Tibial nerve (tissue), 4 donors: ENCODE data around the gene CD58. TPM values are rescaled to one million over a fixed set of nuclear protein-coding genes. Genes with fewer than 3 reads are reported as not detected.
"Not testable (repeated sequence)": the region's sequence is repeated elsewhere in the genome, so short reads cannot be mapped to it uniquely, and the experiment has no call there.

ENCODE experiments used
- DNase-seq, 2 donors: peaks; one replicate each; pipeline ENCODE4 v3.0.0-alpha.2; 2019; ENCODE audit warnings: low spot score in 2 of 2
- H3K27ac ChIP-seq, 4 donors: fragments of 200-600 bp; sonication (generic) in 3 of 4; one replicate each; pipeline ENCODE4 v1.5.1; 2017 to 2019; ENCODE audit warnings: mild to moderate bottlenecking in 1 of 4
- H3K27me3 ChIP-seq, 2 donors: fragments of 200-600 bp; sonication (generic) in 1 of 2; one replicate each; pipeline versions ENCODE4 v1.5.1 to v1.6.0; 2017 to 2019
- H3K36me3 ChIP-seq, 3 donors: fragments of 200-600 bp; sonication (generic); one replicate each; pipeline ENCODE4 v1.5.1; 2018 to 2019
- H3K4me1 ChIP-seq, 4 donors: fragments of 200-600 bp; sonication (generic) in 3 of 4; one replicate each; pipeline ENCODE4 v1.5.1; 2017 to 2019
- H3K4me3 ChIP-seq, 4 donors: fragments of 200-600 bp; sonication (generic) in 3 of 4; one replicate each; pipeline ENCODE4 v1.5.1; 2017 to 2019; ENCODE audit warnings: mild to moderate bottlenecking in 1 of 4, moderate library complexity in 1 of 4
- H3K9me3 ChIP-seq, 4 donors: fragments of 200-600 bp; sonication (generic) in 3 of 4; one replicate each; pipeline ENCODE4 v1.5.1; 2017 to 2019
- EP300 ChIP-seq, 2 donors: sonication (generic); formaldehyde crosslinking; IDR thresholded peaks; one replicate each; pipeline ENCODE4 v1.6.1; 2017; ENCODE audit warnings: antibody characterized with exemption in 2 of 2, mild to moderate bottlenecking in 1 of 2
- POLR2A ChIP-seq, 2 donors: fragments of 450-650 bp; IDR thresholded peaks; one replicate each; pipeline ENCODE4 v1.6.1; 2017; ENCODE audit warnings: antibody characterized with exemption in 2 of 2, mild to moderate bottlenecking in 2 of 2, moderate library complexity in 2 of 2
- WGBS, 2 donors: methylation state at CpG; one replicate each; pipeline ENCODE4 v1.1.5; 2018; 5-methylcytosine and 5-hydroxymethylcytosine counted together
- total RNA-seq, 4 donors: library from RNA; depleted of rRNA; stranded (reverse); fragments of >200 nt; gene quantifications; one replicate each; pipeline ENCODE4 v1.1.0, GENCODE V29; 2016
- TF ChIP-seq, protein P1 (sequence below), 5 experiments: fragments of 200-600 bp in 3 of 5; fragments of 450-650 bp in 2 of 5; sonication (generic) in 3 of 5; IDR thresholded peaks; one replicate each; pipeline ENCODE4 v1.5.1; 2016 to 2019; ENCODE audit warnings: antibody characterized with exemption in 5 of 5, mild to moderate bottlenecking in 3 of 5, moderate library complexity in 2 of 5

Gene CD58, protein sequence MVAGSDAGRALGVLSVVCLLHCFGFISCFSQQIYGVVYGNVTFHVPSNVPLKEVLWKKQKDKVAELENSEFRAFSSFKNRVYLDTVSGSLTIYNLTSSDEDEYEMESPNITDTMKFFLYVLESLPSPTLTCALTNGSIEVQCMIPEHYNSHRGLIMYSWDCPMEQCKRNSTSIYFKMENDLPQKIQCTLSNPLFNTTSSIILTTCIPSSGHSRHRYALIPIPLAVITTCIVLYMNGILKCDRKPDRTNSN
- 10 to 100 TPM; 15.9 to 36.0 (median 21.8) TPM for total RNA-seq

DNA sequence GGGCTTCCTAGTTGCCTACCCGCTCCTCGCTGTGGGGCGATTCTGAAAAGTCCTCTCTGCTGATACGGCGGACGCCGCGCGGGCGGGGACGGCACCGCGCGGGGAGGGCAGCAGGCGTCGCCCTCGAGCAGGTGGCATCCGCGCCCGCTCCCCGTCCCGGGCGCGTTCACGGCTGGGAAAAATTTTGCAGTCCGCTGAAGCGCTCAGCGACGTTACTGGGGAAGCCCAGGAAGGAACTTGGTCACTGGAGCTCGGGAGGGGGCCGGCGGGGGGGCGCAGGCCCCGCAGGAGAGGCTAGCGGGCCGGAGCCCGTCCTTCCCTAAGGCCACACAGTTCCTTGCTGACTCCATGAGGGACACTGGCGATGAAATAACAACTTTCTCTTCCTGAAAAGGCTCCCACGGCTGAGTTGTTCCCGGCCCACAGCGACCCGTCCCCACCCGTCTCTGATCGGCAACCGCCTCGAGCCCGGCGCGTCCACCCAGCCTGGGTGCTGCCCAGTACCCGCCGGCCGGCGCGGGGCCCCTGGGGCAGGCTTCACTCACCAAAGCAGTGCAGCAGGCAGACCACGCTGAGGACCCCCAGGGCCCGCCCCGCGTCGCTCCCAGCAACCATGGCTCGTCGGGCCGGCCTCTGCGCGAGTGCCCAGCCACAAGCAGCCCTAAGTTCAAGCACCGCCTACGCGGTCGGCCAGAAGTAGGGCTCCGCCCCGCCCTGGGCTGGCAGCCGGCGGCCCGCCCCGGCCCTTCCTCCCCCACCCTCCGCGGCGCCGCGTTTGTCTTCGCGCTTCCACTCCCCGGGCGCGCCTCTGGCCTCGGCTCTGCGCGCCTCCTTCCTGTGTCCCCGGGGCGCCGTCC lies at the start of gene CD58:
Gene CD58, minus strand, starts transcription at position 669 of the 857 bp plus-strand sequence. Its CDS starts 54 bp downstream, at position 615.
- no peaks in the 10 kb centered on the region for H3K9me3 ChIP-seq
- H3K27me3 ChIP-seq, result no peaks in the 10 kb centered on the region
- peak; percentile 77 to 81 for DNase-seq
- TF ChIP-seq, protein P1, sequence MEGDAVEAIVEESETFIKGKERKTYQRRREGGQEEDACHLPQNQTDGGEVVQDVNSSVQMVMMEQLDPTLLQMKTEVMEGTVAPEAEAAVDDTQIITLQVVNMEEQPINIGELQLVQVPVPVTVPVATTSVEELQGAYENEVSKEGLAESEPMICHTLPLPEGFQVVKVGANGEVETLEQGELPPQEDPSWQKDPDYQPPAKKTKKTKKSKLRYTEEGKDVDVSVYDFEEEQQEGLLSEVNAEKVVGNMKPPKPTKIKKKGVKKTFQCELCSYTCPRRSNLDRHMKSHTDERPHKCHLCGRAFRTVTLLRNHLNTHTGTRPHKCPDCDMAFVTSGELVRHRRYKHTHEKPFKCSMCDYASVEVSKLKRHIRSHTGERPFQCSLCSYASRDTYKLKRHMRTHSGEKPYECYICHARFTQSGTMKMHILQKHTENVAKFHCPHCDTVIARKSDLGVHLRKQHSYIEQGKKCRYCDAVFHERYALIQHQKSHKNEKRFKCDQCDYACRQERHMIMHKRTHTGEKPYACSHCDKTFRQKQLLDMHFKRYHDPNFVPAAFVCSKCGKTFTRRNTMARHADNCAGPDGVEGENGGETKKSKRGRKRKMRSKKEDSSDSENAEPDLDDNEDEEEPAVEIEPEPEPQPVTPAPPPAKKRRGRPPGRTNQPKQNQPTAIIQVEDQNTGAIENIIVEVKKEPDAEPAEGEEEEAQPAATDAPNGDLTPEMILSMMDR (IDR thresholded peaks at IDR 0.05), result peak; percentile 74 to 91 (median 82)
- TF ChIP-seq POLR2A (IDR thresholded peaks at IDR 0.05) (peak in 1 of 2 donors; percentile 72), EP300 (IDR thresholded peaks at IDR 0.05) (peak; percentile 8 to 82)
- H3K4me1 ChIP-seq, result peaks cover 0 to 27% (median 3%) of the 10 kb centered on the region in 4 donors
- WGBS, 2 donors, result 1% methylated on average over 44 to 77 of the region's 90 CpGs
- H3K4me3 ChIP-seq, result peak within 1 kb of the TSS; percentile 54 to 96 (median 86)
- no peaks in the 10 kb centered on the region for H3K36me3 ChIP-seq
- H3K27ac ChIP-seq, result peak within 1 kb of the TSS; percentile 91 to 98 (median 94)

DNA sequence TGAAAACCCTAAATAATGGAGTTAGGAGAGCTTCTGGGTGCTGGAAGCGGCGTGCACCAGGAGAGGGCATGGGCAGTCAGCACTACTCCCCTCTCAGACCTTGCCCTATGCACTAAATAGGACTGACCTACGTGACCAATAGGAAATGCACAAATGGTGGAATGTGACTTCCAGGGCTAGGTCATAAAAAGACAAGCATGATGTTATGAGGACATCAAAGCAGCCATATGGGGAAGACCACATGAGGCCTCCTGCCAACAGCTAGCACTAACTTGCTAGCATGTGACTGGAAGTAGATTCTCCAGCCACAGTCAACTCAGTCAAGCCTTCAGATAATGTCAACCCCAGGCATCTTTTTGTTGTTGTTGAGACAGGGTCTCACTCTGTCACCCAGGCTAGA lies 49.6 kb upstream of the CD58 start:
- WGBS, 2 donors, result 76 to 100% methylated on average over 2 to 3 of the region's 3 CpGs
- H3K4me1 ChIP-seq, DNase-seq: not testable (repeated sequence)

DNA sequence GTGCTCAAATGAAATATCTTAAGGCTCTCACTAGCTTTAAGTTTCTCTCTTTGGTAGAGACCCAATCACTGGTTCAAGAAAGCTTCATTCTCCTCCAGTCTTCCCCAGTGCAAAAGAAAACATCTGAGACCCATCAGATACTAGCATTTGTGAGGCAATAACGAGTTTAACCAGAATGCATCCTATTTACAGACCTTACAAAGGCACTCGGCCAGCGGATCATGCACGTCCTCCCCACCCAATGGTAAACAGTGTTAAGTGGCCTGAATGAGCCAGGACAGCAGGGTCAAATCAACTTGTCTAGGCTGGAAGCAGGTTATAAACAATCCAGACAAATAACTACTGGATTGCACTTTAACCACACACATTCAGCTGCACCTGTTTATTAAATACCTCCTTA lies 48.3 kb upstream of the CD58 start:
- DNase-seq, H3K4me3 ChIP-seq, H3K27ac ChIP-seq, H3K36me3 ChIP-seq, H3K9me3 ChIP-seq, H3K4me1 ChIP-seq, H3K27me3 ChIP-seq: not testable (repeated sequence)
- WGBS, 2 donors, result 33 to 37% methylated on average over 4 of the region's 4 CpGs

More for the DNA sequence above, 49.6 kb upstream of the CD58 start:
- H3K9me3 ChIP-seq, H3K27ac ChIP-seq, H3K4me3 ChIP-seq, H3K27me3 ChIP-seq, H3K36me3 ChIP-seq: not testable (repeated sequence)

DNA sequence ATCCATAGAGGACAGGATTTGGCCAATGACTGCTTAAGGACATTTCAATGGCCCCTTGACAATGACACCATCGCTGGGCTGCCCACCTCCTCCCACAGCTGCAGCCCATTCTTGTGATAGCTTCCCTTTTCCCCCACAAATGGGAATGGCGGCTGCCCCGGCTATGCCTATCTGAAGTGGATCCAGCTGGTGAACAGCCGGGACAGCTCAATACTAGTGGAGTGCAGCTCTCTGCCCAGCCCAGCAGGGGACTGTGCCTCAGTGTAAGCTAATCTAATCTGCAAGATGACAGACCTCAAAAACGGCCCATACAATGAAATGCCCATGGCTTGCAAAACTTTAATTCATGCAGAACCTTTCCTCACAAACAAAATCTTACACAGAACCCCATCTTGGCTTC lies 47.0 kb upstream of the CD58 start:
- not testable (repeated sequence) for H3K27me3 ChIP-seq, H3K27ac ChIP-seq, H3K36me3 ChIP-seq, H3K4me3 ChIP-seq, DNase-seq, H3K9me3 ChIP-seq, H3K4me1 ChIP-seq
- WGBS, 2 donors, result 72 to 87% methylated on average over 5 of the region's 5 CpGs

DNA sequence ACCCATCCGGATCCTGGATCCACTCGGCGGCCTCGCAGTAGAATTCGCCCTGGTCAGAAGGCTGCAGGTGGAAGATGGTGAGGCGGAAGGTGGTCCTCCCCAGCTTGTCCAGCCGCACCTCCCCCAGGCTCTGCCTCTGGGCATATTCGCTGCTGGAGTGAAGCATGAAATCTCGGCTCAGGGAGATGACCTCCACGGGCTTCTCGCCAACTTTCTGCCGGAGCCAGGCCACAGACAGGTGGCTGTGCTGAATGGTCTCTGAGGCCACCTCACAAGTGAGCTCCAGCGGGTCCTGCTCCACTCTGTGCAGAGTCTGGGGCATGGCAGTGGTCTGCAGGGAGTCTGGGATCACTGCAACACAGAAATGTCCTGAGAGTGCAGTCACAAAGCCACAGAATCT lies 43.0 kb upstream of the CD58 start:
- H3K9me3 ChIP-seq, H3K27me3 ChIP-seq, H3K27ac ChIP-seq, H3K36me3 ChIP-seq, H3K4me3 ChIP-seq, H3K4me1 ChIP-seq, DNase-seq: not testable (repeated sequence)
- 90 to 92% methylated on average over 13 of the region's 13 CpGs for WGBS, 2 donors

DNA sequence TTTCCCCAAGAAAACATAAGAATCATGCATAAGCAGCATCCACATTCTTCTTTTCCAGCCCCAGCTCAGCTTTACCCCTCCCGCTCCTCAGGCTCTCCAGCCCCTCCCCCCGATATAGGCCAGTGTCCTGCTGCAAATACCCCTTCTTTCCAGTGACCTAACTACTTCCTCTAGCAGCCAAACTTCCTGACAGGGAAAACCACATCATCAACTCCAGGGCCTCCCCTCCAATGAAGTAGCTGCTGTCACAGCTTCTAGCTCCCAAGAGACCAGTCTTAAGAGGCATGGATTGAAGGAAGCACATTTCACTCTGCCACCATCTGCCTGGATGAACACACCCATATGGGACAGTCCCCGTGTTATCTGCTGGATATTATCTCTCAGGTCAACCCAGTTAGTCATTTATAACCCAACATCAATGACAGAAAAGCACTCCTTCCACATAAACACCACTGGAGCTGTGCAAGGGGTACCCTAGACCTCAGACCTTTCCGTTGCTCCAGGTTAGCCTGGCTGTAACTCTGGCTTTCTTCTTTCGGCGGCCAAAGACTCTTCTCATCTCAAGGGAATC lies 39.1 kb upstream of the CD58 start:
- not testable (repeated sequence) for DNase-seq, H3K4me3 ChIP-seq, H3K9me3 ChIP-seq, H3K27me3 ChIP-seq, H3K27ac ChIP-seq, H3K36me3 ChIP-seq, H3K4me1 ChIP-seq
- 85 to 86% methylated on average over 6 of the region's 6 CpGs for WGBS, 2 donors

DNA sequence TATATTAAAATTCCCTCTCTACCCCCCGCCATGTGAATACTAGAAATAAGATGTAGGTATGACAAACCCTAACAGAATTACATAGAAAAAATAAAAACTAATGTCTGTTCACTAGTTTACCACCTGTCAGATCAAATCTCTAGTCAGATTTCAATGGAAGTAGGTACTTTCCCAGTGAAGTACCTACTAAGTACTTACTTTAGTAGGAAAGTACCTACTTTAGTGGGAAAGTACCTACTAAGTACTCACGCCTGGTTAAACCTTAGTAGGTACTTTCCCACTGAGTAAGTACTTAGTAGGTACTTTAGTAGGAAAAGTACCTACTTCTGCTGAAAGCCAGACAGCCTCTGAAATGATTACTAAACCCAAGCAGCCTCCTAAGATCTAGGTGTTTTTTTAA lies 38.0 kb upstream of the CD58 start:
- not testable (repeated sequence) for H3K27ac ChIP-seq, DNase-seq, H3K27me3 ChIP-seq, H3K36me3 ChIP-seq, H3K9me3 ChIP-seq, H3K4me1 ChIP-seq, H3K4me3 ChIP-seq
- 89 to 91% methylated on average over 2 of the region's 2 CpGs for WGBS, 2 donors

DNA sequence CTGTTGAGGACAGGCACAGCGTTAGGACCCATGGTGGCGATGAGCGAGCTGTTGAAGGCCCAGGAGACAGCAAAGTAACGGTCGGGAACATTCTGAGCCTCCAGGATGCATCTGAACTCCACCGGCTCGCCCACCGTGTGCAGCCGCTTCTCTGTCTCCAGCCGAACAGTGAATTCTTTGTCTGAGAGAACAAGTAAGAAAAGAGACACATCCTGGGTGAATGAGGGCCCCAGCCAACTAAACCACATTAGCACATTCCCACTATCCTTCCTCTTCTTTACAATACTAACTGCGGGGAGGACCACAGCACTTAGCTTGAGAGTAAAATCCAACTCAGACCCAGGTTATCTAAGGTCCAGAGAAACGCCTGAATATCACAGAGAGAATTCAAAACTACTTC lies 37.3 kb upstream of the CD58 start:
- not testable (repeated sequence) for H3K9me3 ChIP-seq, H3K4me3 ChIP-seq, H3K36me3 ChIP-seq, DNase-seq, H3K27me3 ChIP-seq, H3K27ac ChIP-seq, H3K4me1 ChIP-seq
- WGBS, 2 donors, result 64 to 73% methylated on average over 9 to 12 of the region's 12 CpGs

DNA sequence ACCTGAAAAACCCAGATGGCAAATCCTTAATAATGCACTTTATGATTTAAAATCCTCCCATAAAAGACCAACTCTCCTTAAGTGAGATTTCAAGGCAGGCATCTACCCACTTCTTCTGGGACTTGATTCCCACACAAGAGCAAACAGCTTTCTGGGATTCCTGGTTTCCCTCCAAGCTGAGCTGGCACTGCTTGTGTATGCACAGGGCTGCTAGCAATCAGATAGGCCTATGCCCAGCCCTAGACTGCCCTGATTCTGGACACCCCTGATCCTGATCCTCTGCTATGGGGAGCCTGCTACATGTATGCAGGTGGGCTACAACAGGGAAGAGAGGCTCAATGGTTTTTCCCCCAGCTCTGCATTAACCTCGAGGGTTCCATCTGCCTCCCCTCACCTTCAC lies 36.6 kb upstream of the CD58 start:
- not testable (repeated sequence) for DNase-seq, H3K9me3 ChIP-seq, H3K27ac ChIP-seq, H3K4me3 ChIP-seq, H3K4me1 ChIP-seq, H3K36me3 ChIP-seq, H3K27me3 ChIP-seq
- 80 to 88% methylated on average over 1 of the region's 1 CpG for WGBS, 2 donors

DNA sequence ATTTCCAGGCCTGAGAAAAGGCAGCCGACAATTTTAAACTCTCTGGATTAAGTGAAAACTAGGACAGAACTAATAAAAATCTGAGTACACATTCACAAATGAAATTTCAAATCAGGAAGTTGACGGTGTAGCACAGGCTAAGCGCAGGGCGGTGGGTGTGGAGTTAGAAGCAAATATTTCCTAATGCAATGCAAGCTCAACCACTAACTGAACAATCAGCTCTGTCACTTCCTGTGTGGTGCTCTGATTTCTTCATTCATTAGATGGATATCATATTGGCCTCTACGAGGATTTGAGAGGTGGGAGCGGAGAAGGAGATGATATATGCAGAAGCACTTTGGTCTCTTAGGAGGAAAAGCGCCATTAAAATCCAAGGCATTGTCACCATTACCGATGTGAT lies 35.2 kb upstream of the CD58 start:
- H3K27ac ChIP-seq, result not testable (repeated sequence)
- 69 to 77% methylated on average over 8 of the region's 8 CpGs for WGBS, 2 donors

More for the DNA sequence above, 35.2 kb upstream of the CD58 start:
- not testable (repeated sequence) for H3K4me1 ChIP-seq, H3K9me3 ChIP-seq, H3K27me3 ChIP-seq, H3K36me3 ChIP-seq, DNase-seq, H3K4me3 ChIP-seq
